Naive thymus-derived CD8-positive, alpha-beta T cell (primary cell): ENCODE results near the gene UGT1A8. TPM values are rescaled to one million over a fixed set of nuclear protein-coding genes. Genes with fewer than 3 reads are reported as not detected.
A peak's percentile ranks its signal among the peaks of the same experiment; 100 is the strongest.
"Not testable (repeated sequence)": the region's sequence is repeated elsewhere in the genome, so short reads cannot be mapped to it uniquely, and the experiment has no call there.

Experiments
- ATAC-seq, 2 donors: fragments of 150-1000 bp; cut with Tn5 transposase in 1 of 2; sonication (Bioruptor Pico), chemical (Tn5 transposase) in 1 of 2; 1 replicate in 1 of 2; 2 replicates in 1 of 2; pipeline ENCODE4 v1.10.0; 2021; ENCODE audit warnings: mild to moderate bottlenecking in 2 of 2, moderate library complexity in 2 of 2
- POLR2A ChIA-PET: fragments of 350-600 bp; sonication (Branson Sonifier 250); formaldehyde crosslinking; loops from one replicate; lab custom pipeline; 2021; ENCODE audit warnings: antibody characterized with exemption; lab: Charles Lee
- DNase-seq, 10 donors: peaks; one replicate each; pipeline versions ENCODE4 v3.0.0 to v3.0.0-alpha.2; 2020 to 2022
- H3K27ac Mint-ChIP-seq, 10 donors: one replicate each; pipeline ENCODE4 v1.8.0; 2020 to 2022; ENCODE audit warnings: mild to moderate bottlenecking in 10 of 10, mixed read lengths in 10 of 10, moderate library complexity in 4 of 10, inconsistent platforms in 1 of 10
- H3K27me3 Mint-ChIP-seq, 5 donors: one replicate each; pipeline ENCODE4 v1.8.0; 2021 to 2022; ENCODE audit warnings: mixed read lengths in 5 of 5
- H3K36me3 Mint-ChIP-seq, 3 donors: one replicate each; pipeline ENCODE4 v1.8.0; 2020 to 2022; ENCODE audit warnings: mixed read lengths in 3 of 3, mild to moderate bottlenecking in 2 of 3, inconsistent platforms in 1 of 3
- H3K4me1 Mint-ChIP-seq, 4 donors: one replicate each; pipeline ENCODE4 v1.8.0; 2021 to 2022; ENCODE audit warnings: mixed read lengths in 4 of 4
- H3K4me3 Mint-ChIP-seq, 10 donors: one replicate each; pipeline ENCODE4 v1.8.0; 2020 to 2022; ENCODE audit warnings: mild to moderate bottlenecking in 10 of 10, mixed read lengths in 10 of 10, moderate library complexity in 6 of 10, inconsistent platforms in 1 of 10
- H3K9me3 Mint-ChIP-seq, 9 donors: one replicate each; pipeline ENCODE4 v1.8.0; 2020 to 2022; ENCODE audit warnings: mixed read lengths in 9 of 9, mild to moderate bottlenecking in 3 of 9, inconsistent platforms in 1 of 9, moderate library complexity in 1 of 9
- polyA plus RNA-seq, 3 donors: library from polyadenylated mRNA; unstranded; fragments of 300-500 nt; fragmentation: Illumina TruSeq; gene quantifications; one replicate each; pipeline ENCODE4 v1.2.3, GENCODE V29; 2021
- total RNA-seq, 8 experiments: library from RNA in 2 of 8; stranded (reverse) in 2 of 8; gene quantifications; one replicate each; pipeline ENCODE4 v1.2.3 and lab custom pipeline; 2021 to 2026

UGT1A8 gene
- total and polyA plus RNA-seq, 5 experiments from 2014 or later, result not detected

DNA sequence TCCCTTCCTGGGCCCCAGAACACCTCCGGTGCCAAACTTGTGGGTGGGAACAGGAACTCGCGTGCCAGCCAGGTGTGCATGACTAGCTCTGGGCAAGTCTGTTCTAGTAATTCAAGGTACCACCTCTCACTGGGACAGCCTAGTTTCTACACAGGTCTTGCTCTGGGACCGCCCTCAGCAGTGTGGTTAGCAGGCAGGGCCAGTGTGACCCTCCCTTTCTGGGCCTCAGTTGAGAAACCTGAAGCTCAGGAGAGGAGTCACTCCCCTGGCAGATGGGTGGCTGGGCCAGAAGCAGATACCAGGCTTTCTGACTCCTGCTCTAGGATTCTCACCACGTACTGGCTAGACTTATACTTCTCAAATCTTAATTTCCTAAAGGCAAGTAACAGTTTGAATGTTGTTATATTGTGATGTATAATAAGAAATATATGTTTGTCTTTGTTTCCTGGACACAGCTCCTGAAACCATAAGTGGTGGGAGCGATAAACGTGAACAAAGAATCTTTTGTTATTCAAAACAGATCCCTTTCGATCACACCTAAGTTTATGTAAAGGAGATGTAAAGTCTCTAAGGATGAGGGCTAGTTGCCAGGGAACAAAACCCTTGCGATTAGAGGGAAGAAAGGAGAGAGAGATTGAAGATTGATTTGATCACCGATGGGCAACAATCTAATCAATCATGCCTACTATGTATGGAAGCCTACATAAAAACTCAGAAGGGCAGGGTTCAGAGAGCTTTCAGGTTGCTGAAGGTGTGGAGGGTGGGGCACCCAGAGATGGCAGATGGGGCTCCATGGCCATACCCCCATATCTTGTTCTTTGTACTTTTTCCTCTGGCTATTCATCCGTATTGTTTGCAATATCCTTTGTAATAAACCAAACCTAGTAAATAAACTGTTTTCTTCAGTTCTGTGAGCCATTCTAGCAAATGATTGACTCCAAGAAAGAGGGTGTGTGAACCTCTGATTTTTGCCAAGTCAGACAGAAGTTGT is 74.3 kb downstream of the UGT1A8 start:
- POLR2A ChIA-PET, result no interaction called here
- H3K9me3 Mint-ChIP-seq, result peaks cover 0 to under 1% (median 0%) of the 10 kb centered on the region in 9 donors
- H3K27me3 Mint-ChIP-seq, result peaks cover 1 to 12% (median 3%) of the 10 kb centered on the region in 5 donors
- no peak overlapping the region for H3K4me3 Mint-ChIP-seq
- H3K27ac Mint-ChIP-seq, result no peak overlapping the region
- ATAC-seq (no peak), DNase-seq (no peak)
- no peaks in the 10 kb centered on the region for H3K36me3 Mint-ChIP-seq
- H3K4me1 Mint-ChIP-seq, result no peaks in the 10 kb centered on the region

DNA sequence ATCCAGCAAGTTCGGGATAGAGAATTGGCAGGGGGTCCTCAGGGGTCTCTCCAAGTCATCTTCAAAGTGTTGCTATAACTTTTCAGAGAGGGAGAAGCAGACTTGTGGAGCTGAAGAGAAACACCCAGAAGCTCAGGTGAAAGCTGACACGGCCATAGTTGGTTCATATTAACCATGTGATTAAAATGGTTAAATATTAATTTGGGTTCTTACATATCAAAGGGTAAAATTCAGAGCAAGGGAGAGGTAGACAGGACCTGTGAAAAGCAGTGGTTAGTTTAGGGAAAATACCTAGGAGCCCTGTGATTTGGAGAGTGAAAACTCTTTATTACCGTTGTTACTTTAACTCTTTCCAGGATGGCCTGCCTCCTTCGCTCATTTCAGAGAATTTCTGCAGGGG is 75.2 kb downstream of the UGT1A8 start, which contains the start of gene UGT1A6:
TSS of gene UGT1A6 (plus strand) at position 243 of the 400 bp plus-strand sequence. CDS start at position 358, 115 bp downstream.
- Mint-ChIP-seq H3K4me1 (no peaks in the 10 kb centered on the region), H3K4me3 (no peak within 1 kb of the TSS), H3K36me3 (no peaks in the 10 kb centered on the region), H3K27ac (no peak within 1 kb of the TSS), H3K27me3 (peaks cover 0 to 11% (median 3%) of the 10 kb centered on the region in 5 donors), H3K9me3 (no peaks in the 10 kb centered on the region)
- POLR2A ChIA-PET, result no interaction called here
- no peak for DNase-seq
- ATAC-seq, result no peak

DNA sequence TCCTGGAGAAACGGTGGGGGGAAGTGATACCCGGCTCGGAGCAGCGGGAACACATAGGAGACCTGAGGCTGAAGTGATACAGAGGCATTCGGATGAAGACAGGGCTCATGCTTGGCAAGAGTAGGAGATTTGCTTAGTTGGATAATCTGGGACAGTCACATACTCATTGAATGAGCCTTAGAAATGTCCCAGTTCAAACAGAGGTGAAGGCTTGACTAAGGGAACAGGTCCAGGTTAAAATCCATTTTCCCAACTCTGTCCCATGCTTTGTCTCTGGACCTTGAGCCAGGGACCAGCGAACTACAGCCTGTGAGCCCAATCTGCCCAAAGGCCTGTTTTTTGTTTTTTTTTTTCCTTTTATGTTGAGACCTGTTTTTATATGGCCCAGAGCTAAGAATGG is 76.5 kb downstream of the UGT1A8 start:
- Mint-ChIP-seq H3K36me3 (no peaks in the 10 kb centered on the region), H3K9me3 (no peaks in the 10 kb centered on the region), H3K27ac (peak overlapping the region in 1 of 10 donors; percentile 21), H3K4me1 (no peaks in the 10 kb centered on the region), H3K27me3 (peaks cover 0 to 2% (median 2%) of the 10 kb centered on the region in 5 donors), H3K4me3 (no peak overlapping the region)
- ATAC-seq, result no peak
- DNase-seq, result no peak
- POLR2A ChIA-PET, result no interaction called here

DNA sequence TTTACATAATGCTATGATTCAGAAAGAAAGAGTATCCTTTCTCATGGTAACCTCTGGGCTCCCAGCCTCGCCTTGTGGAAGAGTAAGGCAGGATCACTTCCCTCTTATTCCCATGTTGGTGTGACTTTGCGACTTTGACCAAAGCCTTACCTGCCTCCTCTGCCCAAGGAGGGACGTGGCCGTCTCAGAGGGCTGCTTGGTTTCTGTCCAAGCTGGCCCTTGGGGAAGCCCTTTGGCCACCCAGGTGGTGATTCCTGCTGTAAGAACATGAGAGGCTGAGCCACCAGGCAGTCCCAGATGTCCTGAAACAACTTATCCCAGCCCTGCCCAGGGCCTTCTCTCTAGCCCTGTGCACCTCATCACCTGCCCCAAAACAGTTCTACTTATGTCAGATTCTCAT is 81.3 kb downstream of the UGT1A8 start:
- DNase-seq (no peak), ATAC-seq (no peak)
- Mint-ChIP-seq H3K27me3 (peaks cover 0 to 3% (median 2%) of the 10 kb centered on the region in 5 donors), H3K4me1 (no peaks in the 10 kb centered on the region), H3K4me3 (no peak overlapping the region), H3K27ac (no peak overlapping the region), H3K36me3 (no peaks in the 10 kb centered on the region), H3K9me3 (peaks cover 0 to 9% (median 0%) of the 10 kb centered on the region in 9 donors)
- POLR2A ChIA-PET, result no interaction called here

DNA sequence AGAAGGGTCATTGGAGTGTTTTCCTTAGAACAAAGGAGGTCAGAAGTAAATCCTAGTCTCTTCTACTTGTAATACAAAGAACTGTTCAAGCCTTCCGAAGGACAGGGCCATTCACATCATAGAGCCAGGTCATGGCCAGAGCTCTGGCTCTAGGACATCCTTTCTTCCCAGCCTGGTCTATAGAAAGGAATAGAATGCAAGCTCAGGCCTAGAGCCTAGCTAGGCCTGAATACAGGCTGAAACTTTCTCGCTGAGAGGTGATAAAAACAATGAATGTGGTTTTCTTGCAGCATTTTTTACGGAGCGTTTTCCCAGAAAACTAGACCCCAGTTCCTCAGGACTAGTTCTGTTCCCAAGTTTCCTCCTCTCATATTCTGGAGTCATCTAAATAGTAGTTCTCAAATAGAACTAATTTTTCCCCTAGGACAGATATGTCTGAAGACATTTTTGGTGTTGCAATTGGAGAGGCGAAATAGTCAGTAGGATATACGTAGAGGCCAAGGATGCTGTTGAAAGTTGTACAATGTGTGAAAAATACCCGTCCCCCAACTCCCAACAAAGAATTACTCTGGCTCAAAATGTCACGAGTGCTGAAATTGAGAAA is 82.1 kb downstream of the UGT1A8 start:
- POLR2A ChIA-PET, result no interaction called here
- Mint-ChIP-seq H3K36me3 (no peaks in the 10 kb centered on the region), H3K9me3 (peaks cover 0 to 16% (median 3%) of the 10 kb centered on the region in 9 donors), H3K4me3 (no peak overlapping the region), H3K4me1 (no peaks in the 10 kb centered on the region), H3K27ac (no peak overlapping the region), H3K27me3 (peaks cover 0 to 3% (median 2%) of the 10 kb centered on the region in 5 donors)
- no peak for DNase-seq
- ATAC-seq, result no peak

DNA sequence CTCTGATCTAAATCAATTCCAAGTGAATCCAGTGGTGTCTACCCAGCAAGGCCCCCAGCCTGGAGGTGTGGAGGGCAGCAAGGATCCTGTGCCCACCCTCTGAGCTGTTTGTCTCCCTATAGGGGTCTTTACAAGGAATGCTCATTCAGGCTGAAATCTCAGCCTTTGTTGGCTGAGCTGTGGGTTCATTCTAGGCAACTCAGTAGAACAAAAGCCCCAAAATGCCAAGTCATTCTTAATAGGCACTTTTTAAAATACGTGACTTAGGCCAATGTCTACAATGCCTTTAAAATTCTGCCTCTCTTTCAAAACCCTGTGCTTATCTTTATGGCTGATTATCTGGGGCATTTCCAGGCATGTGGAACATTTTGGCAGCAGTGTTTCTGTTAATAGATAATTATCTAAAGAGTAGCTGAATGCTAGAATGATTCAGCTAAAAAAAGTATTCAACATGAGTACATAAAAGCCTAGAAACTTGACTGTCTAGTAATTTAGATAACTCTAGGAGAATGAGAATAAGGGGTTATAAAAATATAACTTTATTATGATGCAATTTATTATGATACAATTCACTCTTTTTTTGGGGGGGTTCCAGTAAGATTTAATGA is 82.7 kb downstream of the UGT1A8 start:
- Mint-ChIP-seq H3K36me3 (no peaks in the 10 kb centered on the region), H3K9me3 (peaks cover 0 to 19% (median 3%) of the 10 kb centered on the region in 9 donors), H3K27me3 (peaks cover 0 to 4% (median 2%) of the 10 kb centered on the region in 5 donors), H3K27ac (no peak overlapping the region), H3K4me3 (no peak overlapping the region), H3K4me1 (no peaks in the 10 kb centered on the region)
- DNase-seq (no peak), ATAC-seq (no peak)
- POLR2A ChIA-PET, result no interaction called here

DNA sequence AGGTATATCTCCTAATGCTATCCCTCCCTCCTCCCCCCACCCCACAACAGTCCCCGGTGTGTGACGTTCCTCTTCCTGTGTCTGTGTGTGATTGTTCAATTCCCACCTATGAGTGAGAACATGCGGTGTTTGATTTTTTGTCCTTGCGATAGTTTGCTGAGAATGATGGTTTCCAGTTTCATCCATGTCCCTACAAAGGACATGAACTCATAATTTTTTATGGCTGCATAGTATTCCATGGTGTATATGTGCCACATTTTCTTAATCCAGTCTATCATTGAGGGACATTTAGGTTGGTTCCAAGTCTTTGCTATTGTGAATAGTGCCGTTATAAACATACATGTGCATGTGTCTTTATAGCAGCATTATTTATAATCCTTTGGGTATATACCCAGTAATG is 83.4 kb downstream of the UGT1A8 start:
- H3K36me3 Mint-ChIP-seq, H3K27ac Mint-ChIP-seq, H3K4me1 Mint-ChIP-seq, POLR2A ChIA-PET, DNase-seq, H3K27me3 Mint-ChIP-seq, ATAC-seq, H3K4me3 Mint-ChIP-seq: not testable (repeated sequence)
- H3K9me3 Mint-ChIP-seq, result peaks cover 0 to 19% (median 3%) of the 10 kb centered on the region in 9 donors

DNA sequence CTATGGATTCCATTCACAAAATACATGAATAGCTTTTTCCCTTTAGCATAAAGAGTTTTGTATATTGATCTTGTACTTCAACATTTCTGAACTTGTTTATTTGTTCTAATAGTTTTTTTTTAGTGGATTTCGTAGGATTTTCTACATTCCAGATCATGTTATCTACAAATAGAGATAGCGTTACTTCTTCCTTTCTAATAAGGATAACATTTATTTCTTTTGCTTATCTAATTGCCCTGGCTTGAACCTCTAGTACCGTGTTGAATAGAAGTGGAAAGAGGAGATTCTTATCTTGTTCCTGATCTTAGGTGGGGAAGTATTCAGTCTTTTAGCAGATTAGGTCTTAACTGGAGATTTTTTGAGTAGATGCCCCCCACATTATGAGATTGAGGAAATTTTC is 84.8 kb downstream of the UGT1A8 start:
- POLR2A ChIA-PET, result no interaction called here
- peaks cover 0 to 7% (median 2%) of the 10 kb centered on the region in 5 donors for H3K27me3 Mint-ChIP-seq
- H3K4me3 Mint-ChIP-seq, result no peak overlapping the region

DNA sequence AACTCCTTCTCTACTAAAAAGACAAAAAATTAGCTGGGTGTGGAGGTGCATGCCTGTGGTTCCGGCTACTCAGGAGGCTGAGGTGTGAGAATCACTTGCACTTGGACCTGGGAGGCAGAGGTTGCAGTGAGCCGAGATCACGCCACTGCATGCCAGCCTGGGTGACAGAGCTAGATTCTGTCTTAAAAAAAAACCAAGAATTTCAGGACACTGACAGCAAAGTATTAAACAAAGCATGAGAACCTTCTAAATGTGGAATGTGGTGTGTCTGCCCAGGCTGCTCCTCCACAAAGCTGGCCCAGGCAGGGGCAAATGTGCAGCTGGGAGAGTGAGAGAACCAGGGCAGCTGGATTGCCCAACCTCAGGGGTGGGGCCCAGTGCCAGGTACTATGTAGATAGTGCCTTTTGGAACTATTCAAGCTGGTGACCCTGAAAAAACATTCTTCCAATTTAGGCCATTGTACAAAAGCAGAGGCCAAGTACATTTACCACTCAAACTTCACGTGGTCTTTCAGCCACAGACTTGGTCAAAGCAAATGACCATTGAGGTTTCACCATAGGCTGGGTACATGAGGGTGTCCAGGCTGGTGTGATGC is 88.6 kb downstream of the UGT1A8 start:
- POLR2A ChIA-PET, result interaction anchor here (0.6 kb wide), 1 partner anchor 259 kb away, joined by 8 read pairs; no protein-coding TSS in a partner anchor
- Mint-ChIP-seq H3K27ac (no peak overlapping the region), H3K4me3 (no peak overlapping the region), H3K36me3 (no peaks in the 10 kb centered on the region), H3K9me3 (peaks cover 0 to 19% (median 3%) of the 10 kb centered on the region in 9 donors), H3K4me1 (no peaks in the 10 kb centered on the region), H3K27me3 (peaks cover 0 to 10% (median 4%) of the 10 kb centered on the region in 5 donors)
- ATAC-seq, result no peak
- no peak for DNase-seq

More for the DNA sequence above, 84.8 kb downstream of the UGT1A8 start:
- Mint-ChIP-seq H3K4me1 (no peaks in the 10 kb centered on the region), H3K27ac (no peak overlapping the region), H3K36me3 (no peaks in the 10 kb centered on the region), H3K9me3 (peaks cover 0 to 19% (median 3%) of the 10 kb centered on the region in 9 donors)
- ATAC-seq, result no peak
- DNase-seq, result no peak

DNA sequence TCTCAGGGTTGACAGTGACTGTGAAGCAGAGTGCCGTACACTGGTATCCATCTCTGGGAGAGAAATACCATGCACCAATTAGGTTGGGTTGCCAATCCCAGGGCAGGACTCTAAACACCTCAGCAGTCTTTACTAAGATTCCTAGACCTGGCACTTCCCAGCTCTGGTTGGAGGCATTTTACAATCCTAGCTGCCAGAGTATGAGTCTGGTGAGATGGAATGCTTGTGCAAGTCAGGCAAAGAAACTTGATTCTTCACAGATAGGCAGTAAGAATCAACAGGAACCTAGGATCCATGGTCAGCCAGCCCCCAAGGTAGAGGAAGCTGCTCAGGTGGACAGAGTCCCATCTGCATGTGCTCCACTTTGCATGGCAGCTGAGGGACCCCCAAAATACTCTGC is 89.3 kb downstream of the UGT1A8 start:
- ATAC-seq, result no peak
- H3K27me3 Mint-ChIP-seq, result peaks cover 3 to 11% (median 8%) of the 10 kb centered on the region in 5 donors
- DNase-seq, result no peak
- H3K9me3 Mint-ChIP-seq, result peaks cover 0 to 19% (median 3%) of the 10 kb centered on the region in 9 donors
- POLR2A ChIA-PET, result no interaction called here
- H3K4me1 Mint-ChIP-seq, result peaks cover 0 to 2% (median 0%) of the 10 kb centered on the region in 4 donors
- H3K4me3 Mint-ChIP-seq, result no peak overlapping the region
- H3K27ac Mint-ChIP-seq, result no peak overlapping the region
- no peaks in the 10 kb centered on the region for H3K36me3 Mint-ChIP-seq

DNA sequence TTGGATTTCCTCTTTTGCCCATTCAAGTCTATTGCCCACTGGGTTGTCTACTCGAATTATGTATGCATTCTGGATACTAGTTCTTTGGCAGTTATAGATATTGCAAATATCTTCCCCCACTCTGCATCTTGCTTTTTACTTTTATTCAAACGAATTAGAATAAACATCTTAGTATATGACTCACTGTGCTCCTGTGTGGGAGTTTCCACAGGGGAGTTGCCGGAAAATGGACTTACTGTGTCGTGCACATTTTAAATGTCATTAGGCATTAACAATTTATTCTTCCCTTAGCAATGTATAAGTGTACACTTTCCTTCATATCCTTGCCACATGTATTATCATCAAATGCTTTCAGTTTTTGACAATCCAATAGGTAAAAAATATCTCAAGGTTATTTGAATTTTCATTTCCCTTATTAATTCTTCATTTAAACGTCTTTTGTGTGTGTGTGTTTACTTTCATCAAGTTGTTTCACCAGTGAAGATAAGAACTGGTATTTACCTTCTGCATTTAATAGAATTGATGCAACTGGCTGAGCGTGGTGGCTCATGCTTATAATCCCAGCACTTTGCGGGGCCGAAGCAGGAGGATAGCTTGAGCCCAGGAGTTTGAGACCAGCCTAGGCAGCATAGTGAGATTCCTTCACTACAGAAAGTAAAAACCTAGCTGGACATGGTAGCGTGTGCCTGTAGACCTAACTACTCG is 90.7 kb downstream of the UGT1A8 start:
- no peaks in the 10 kb centered on the region for H3K36me3 Mint-ChIP-seq
- POLR2A ChIA-PET, result no interaction called here
- DNase-seq, result no peak
- H3K4me3 Mint-ChIP-seq, result no peak overlapping the region
- no peak overlapping the region for H3K27ac Mint-ChIP-seq
- peaks cover 0 to 2% (median 0%) of the 10 kb centered on the region in 4 donors for H3K4me1 Mint-ChIP-seq
- peaks cover 0 to 17% (median 3%) of the 10 kb centered on the region in 9 donors for H3K9me3 Mint-ChIP-seq
- no peak for ATAC-seq
- H3K27me3 Mint-ChIP-seq, result peaks cover 3 to 21% (median 9%) of the 10 kb centered on the region in 5 donors

DNA sequence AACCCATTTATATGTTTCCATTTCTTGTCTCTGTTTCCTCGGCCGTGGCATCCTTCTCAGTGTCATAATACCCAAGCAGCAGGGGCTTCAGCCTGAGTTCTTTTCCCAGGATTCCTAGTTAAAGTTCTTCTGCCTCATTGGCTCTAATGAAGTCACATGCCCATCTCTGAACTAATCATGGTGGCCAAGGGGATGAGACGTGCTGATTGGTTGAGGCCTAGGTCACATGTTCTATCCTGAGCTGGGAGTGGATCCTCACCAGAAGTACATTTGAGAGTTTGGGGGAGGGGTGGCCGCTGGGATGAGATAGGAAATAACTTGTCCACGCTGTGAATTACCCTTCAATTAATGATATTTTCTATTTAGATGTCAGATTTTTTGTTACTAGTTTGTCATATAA is 91.5 kb downstream of the UGT1A8 start:
- no peaks in the 10 kb centered on the region for H3K36me3 Mint-ChIP-seq
- H3K27me3 Mint-ChIP-seq, result peaks cover 4 to 28% (median 10%) of the 10 kb centered on the region in 5 donors
- H3K9me3 Mint-ChIP-seq, result peaks cover 0 to 9% (median 3%) of the 10 kb centered on the region in 9 donors
- no peak overlapping the region for H3K27ac Mint-ChIP-seq
- ATAC-seq (no peak), DNase-seq (no peak)
- H3K4me1 Mint-ChIP-seq, result peaks cover 0 to 6% (median 2%) of the 10 kb centered on the region in 4 donors
- POLR2A ChIA-PET, result no interaction called here
- no peak overlapping the region for H3K4me3 Mint-ChIP-seq
